Umbilical cord (tissue), 2 donors: ENCODE results near the gene MED23. TPM values are rescaled to one million over a fixed set of nuclear protein-coding genes. Genes with fewer than 3 reads are reported as not detected.

Source experiments
- DNase-seq: peaks from one replicate; pipeline ENCODE4 v3.0.0-alpha.2; 2015; ENCODE audit warnings: low spot score
- total RNA-seq: library from RNA; depleted of rRNA; stranded (reverse); fragments of >200 nt; gene quantifications from one replicate; pipeline ENCODE4 v1.2.3, GENCODE V29; 2014; ENCODE audit warnings: low replicate concordance; ENCODE audit not compliant: insufficient read depth

MED23 gene
- total RNA-seq, 1 donor from 2014 or later = 72.9 TPM

- no peak for DNase-seq
These were observed 12.1 kb upstream of the MED23 start for GRCh38 chr6:131640100-131640499.

GRCh38 chr6:131638013-131638412 is 10.0 kb upstream of the MED23 start:
- DNase-seq = no peak

GRCh38 chr6:131636880-131637792 is 9.1 kb upstream of the MED23 start, which contains the start of gene ENPP3:
TSS of gene ENPP3 (plus strand) at chr6:131637302. CDS start at chr6:131637385, 83 bp downstream.
- DNase-seq = no peak

GRCh38 chr6:131635384-131636340 is 7.6 kb upstream of the MED23 start:
- no peak for DNase-seq

DNA sequence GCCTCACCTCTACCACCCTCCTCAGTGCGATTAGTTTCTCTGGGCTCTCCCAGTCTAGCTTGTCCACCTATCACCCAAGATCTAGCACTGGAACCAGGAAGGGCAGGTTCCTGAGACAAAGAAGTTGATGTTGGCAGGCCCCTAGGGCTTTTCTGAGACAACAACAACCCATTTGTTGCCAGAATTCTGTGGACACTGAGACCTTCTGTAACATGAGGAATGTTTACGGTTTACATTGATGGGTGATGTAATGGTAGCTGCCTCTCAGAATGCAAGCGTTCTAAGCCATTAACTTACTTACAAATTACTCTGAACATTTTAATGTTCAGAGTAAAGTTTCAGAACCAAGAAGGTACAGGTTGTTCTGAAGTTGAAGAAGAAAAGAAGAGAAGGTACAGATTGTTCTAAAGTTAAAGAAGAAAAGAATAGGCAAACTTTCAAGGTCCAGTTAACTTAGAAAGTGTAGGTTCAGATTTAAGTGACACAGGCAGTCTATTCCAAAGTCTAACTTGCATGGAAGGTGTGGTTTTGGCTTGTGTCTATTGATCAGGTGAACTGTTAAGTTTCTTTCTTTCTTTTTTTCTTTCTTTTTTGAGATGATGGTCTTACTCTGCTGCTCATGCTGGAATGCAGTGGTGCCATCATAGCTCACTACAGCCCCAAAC is 3.7 kb upstream of the MED23 start:
- no peak for DNase-seq

- peak; percentile 3 for DNase-seq
These were observed 1.6 kb upstream of the MED23 start for GRCh38 chr6:131629651-131630050.

DNA sequence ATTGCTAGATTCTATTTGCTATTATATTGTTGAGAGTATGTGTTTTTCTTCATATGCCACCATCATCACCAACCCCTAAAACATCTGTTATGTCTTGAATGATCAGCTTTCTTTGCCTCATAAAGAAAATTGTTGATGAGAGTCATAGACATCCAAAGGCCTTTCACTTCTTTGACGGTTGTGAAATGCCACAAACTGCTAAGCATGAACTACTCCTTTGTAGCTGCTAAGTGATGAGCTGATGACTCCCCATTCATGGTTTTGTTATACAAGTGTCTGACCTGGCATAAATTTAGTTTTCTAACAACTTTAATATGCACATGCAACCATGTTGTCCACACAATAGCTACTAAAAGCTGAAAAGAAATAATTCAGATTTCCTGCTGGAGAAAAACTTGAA is 684 bp upstream of the MED23 start:
- DNase-seq = no peak

DNA sequence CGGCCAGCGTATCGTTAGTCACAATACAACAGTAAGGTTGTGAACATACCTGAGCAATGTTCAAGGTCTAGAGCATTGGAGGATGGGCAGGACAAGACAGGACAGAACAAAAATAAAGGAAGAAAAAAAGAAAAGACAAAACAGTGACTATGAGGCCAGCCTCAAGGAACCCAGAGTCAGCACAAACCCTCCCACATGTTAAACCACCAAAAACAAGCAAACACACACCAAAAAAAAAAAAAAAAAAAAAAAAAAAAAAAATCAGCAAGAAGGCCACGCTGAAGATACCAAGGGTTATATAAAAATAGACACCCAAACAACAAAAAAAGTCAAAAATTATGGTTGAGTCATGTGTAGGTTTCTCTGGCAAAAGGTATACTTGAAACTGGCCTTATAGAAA is 12.8 kb downstream of the MED23 start:
- DNase-seq = no peak

- DNase-seq = no peak
These were observed 14.6 kb downstream of the MED23 start for GRCh38 chr6:131613296-131613925.

DNA sequence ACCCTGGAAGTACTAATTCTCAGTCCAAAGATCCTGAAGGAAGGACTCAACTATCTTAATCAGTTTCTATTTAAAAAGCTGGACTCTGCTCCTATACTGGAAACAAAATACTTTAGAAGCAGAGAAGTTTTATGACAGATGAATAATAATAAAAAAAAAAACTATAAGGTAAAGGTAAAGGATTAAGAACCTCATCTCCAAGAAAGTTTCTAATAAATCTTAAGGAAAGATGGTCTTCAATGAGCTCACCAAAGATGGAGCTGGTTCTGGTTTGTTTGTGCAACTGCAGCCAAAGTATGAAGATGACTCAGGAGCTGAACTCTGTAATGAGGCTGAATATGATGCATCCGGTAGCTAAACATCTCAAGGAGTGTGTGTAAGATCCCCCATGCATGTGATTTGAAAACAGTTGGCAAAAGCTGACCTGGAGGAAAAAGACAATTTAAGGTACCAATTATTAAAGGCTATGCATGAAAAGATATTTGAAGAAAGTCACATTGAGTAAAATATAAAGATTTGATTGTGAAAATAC is 25.2 kb downstream of the MED23 start:
- no peak for DNase-seq

GRCh38 chr6:131600716-131601115 is 27.3 kb downstream of the MED23 start:
- no peak for DNase-seq

GRCh38 chr6:131597446-131597845 is 30.6 kb downstream of the MED23 start:
- no peak for DNase-seq

- no peak for DNase-seq
These were observed 34.0 kb downstream of the MED23 start for GRCh38 chr6:131594074-131594473.

- no peak for DNase-seq
These were observed 35.1 kb downstream of the MED23 start for GRCh38 chr6:131592935-131593334.

GRCh38 chr6:131588643-131589042 is 39.4 kb downstream of the MED23 start:
- DNase-seq = no peak

- no peak for DNase-seq
These were observed 40.1 kb downstream of the MED23 start for GRCh38 chr6:131587909-131588308.

GRCh38 chr6:131586543-131586942 is 41.5 kb downstream of the MED23 start:
- DNase-seq = no peak

- DNase-seq = no peak
These were observed 46.5 kb downstream of the MED23 start for GRCh38 chr6:131581523-131581922.

GRCh38 chr6:131575834-131576478 is 52.1 kb downstream of the MED23 start:
- DNase-seq = no peak

- no peak for DNase-seq
These were observed 53.4 kb downstream of the MED23 start for GRCh38 chr6:131574686-131575085.
